OCI-M2 (cell line): ENCODE measurements around the gene GABBR2.

Experiments used
- DNase-seq: peaks from one replicate; lab custom pipeline; 2025; ENCODE audit not compliant: unreplicated experiment; lab: John Stamatoyannopoulos, UW

The GABBR2 gene

DNA sequence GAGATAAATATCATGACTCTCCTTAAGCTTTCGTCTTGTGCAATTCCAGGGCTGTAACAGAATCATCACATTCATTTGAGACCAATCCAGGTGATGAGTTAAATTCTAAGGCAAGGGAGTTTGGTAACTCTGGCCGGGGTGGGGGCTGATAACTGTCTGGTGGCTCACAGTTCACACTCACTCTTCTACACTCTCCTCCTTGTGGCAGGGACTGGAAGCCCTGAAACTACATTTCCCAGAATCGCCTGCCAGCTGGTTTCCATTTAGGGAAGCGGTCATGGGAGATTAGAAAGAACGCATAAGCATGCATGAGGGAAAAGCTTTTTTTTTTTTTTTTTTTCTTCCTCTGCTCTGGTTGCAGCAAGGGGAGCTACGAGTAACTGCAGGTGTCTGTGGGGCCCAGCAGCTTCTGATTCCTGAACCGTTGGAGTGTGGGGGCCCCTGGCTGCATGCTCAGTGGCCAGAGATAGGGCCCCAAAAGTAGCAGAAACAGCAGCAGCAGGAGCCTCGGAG, 298.5 kb downstream of the GABBR2 start:
- DNase-seq: no peak

GRCh38 chr9:98409719-98410118, 299.0 kb downstream of the GABBR2 start:
- no peak for DNase-seq

GRCh38 chr9:98406469-98406868, 302.3 kb downstream of the GABBR2 start:
- DNase-seq: no peak

- DNase-seq: no peak
Observed at GRCh38 chr9:98404237-98404636, 304.5 kb downstream of the GABBR2 start.

- no peak for DNase-seq
Observed at GRCh38 chr9:98403715-98404114, 305.0 kb downstream of the GABBR2 start.

DNA sequence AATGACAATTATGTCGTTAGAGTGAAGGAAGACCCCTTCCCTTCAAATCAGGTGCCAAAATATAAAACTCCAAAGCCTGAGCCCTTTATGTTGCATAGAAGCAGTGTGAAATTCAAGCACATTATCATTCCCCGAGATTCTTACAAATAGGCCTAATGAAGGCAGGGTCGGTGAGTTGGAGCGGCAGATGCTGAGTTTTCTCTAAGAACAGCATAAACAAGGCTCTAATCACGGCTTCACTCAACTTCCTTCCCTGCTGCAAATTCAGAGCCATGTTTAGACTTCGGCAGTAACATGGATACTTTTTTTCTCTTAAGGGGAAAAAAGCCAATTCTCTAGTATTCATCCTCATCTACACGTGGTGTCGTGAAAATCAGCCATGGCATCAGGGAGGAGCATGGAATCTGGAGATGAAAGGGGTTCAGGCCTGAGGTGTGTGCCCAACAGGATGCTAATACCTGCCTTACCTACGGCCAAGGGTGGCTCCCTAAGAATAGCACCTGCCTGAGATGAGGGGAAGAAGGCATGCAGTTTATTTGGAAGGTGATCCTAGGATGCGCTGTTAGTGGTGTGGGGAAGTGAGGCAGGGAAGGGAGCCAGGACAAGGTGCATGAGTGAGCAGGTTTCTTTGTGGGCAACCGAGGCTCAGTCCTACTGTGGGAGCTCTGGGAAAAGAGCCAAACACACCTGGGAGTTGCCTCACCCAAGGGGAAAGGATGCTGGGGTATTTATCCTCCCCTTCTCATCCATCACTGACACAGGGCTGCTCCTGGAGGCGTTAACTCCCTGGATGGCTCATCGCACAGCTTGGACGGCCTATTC, 306.5 kb downstream of the GABBR2 start:
- no peak for DNase-seq

DNA sequence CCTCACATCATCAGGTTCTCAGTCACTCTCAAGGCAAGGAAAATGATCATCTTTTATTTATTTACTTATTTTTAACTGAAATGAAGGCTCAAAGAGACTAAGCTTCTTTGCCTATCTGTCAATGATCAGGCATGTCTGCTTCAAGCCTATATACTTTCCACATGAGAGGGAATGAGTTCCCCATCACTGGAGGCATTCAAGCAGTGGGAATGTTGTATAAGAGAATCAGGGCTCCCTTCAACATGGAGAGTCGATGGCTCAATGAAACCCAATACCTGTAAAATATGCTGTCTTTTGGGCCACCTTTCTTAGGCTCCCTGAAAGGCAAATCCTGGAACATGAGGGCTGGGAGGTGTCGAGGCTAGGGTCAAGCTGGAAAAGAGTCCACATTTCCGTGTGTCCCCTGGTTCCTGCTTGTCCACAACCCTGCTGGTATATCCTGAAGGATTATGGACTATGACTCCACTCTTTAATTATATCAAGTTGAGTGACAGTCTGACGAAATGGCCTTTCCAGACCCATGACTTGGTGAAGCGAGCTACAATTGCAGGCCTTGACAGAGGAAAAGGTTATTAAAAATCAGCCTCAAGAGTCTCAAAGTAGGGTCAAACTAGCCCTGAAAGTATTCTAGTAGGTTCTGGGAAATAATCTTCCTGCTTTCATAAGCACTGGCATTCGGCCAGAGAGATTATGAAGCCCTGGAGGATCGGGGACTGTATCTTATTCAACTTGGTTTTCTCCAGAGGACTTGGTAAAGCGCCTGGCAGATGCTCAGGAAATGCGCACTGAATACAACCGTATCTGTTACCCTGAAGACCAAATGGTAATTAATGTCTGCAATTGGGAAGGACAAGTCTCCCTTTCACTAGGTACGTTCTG, 307.4 kb downstream of the GABBR2 start:
- no peak for DNase-seq

DNA sequence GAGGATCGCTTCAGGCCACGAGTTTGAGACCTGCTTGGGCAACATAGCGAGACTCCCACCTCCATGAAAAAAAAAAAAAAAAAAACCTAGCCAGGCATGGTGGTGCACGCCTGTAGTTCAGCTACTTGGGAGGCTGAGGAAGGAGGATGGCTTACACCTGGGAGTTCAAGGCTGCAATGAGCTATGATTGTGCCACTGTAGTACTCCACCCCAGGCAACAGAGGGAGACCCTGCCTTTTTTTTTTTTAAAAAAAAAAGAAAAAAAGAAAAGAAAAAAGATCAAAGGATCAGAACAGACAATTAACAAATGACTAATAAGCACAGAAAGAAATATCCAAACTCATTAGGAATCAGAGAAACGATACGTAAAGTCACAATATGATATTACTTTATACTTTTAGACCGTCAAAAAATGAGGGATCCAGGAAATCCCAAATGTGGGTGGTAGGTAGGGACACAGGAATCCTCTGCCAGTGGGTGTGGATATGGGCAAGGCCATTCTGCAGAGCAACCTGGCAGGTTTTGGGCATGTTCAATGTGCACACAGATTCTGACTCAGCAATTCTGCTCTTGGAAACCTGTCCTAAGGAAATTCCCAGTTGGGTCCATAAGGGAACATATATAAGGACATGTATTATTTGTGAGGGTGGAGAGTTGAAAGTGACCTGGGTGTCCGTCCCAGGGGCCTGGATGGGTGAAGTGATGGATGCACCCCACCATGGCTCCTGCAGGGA, 308.6 kb downstream of the GABBR2 start:
- no peak for DNase-seq

DNA sequence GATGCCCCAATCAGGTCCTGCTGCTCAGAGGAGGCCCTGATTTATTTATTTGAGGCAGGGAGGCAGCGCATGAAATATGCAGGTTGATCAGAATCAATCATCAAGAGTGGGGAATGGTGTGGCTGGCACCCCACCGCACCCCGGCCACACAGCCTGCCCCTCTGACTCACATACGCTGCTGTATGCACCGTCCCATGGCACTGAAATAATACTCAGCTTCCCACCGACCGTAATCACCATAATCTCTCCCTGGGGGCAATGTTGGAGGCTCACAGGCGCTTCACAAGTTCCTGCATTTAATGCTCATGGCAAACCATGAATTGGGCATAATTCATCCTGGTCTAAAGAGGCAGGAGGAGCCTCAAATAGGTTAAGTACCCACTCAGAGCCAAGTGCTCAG, 312.1 kb downstream of the GABBR2 start:
- no peak for DNase-seq

- DNase-seq: no peak
Observed at GRCh38 chr9:98396236-98396635, 312.5 kb downstream of the GABBR2 start.

- no peak for DNase-seq
Observed at GRCh38 chr9:98391867-98392266, 316.9 kb downstream of the GABBR2 start.

GRCh38 chr9:98391406-98391805, 317.3 kb downstream of the GABBR2 start:
- no peak for DNase-seq

- no peak for DNase-seq
Observed at GRCh38 chr9:98385751-98386150, 323.0 kb downstream of the GABBR2 start.

- no peak for DNase-seq
Observed at GRCh38 chr9:98383758-98384157, 325.0 kb downstream of the GABBR2 start.

DNA sequence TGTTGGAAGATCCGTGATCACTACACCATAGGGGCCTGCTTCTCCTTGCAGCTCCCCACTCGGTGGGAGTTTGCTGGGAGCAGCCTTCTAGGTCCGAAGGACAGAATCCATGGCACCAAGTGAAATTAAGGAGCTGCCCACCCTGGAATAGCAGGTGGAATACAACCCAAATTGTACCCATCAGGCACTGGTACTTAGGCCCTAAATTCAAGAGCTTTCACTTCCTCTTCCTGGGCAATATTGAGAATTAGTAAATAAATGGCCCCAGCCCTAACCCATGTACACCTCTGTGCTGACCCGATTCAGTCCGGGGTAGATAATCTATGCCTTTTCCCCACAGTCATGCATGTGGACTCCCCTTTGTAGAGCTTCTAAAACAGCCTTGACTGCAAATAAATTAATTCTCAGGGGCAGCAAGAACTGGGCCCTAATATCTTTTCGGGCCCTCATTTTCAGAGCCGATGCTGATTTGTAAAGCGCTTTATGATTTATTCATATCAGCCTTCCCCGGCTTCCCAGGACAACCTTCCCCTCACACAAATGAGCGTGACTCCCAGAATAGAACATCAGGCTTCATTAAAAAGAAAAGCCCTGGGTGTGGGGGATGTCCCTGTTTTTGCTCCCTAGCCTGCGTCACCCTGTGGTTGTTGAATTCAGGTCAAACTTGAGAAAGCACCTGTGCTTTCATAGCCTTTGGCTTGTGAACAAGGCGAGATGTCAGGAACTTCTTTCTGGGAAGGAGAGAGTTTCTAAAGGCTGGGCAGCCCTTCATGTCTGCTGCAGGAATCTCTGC, 327.2 kb downstream of the GABBR2 start:
- no peak for DNase-seq

DNA sequence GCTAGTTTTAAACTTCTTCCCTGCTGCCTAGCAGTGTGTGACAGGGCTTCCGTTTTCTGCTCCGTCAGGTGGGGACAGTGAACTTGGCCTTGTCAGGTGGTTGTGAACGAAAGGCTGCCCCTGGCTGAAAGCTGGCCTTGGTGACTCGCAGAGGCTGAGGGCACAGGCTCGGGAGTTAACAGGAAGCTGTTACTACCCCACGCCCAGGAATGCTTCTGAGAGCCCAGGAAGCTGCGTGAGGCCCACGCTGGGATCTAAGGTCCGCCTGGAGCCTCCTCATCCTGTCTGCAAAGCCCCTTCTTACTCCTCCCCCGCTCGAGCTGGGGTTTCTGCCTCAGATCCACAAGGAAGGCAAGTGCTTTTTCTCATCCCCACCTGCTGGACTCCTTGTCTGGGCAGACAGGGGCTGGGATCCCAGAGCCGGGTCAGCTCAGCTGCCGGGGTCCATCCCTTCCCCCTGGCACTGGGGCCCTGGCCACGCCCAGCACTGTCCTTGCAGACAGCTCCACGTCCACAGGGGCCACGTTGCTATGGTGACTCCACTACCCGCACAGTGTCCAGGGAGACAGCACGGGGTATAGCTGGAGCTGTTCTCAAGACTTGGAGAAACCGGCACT, 328.6 kb downstream of the GABBR2 start:
- no peak for DNase-seq

GRCh38 chr9:98379572-98379971, 329.2 kb downstream of the GABBR2 start:
- DNase-seq: no peak

DNA sequence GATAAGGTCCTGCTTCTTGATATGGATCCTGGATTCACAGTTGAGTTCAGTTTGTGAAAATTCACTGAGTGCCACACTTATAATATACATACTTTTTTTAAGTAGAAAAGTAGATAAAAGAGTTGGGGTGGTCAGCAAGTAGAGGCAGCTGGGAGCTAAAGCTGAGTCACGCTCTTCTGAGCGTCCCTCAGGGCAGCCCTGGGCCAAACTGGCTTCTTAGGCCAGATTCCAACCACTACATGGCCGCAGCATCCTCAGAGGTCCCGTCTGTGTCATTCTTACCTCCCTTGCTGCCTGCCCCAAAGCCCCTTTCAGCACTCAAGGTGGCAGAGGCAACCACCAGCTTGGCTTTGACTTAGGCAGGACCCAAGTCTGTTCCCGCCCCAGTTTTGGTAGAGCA, 329.9 kb downstream of the GABBR2 start:
- DNase-seq: no peak

DNA sequence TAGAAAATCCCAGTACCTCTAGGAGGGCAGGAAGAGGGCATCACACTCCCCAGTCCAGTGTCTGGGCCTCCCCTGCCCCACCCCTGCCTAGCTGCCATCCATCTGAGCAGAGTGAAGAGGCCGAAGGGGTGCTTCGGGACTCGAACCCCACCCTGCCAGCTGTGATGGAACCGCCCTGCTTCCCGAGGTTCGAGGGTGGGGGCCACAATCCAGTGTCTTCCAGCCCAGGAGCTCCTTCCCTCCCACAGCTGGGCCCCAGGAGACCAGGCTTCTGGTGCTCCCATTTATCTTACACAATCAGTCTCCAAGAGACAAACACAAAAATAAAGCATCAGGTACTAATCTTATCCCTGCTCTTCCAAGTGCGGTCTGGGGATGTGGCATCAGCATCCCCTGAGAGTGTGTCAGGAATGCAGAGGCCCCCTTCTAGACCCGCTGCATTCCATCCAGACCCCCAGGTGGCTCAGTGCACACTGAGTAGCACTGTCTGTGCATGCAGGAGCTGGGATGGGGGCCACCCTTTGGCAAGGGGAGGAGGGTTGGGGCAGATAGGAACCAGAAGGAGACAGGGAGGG, 330.4 kb downstream of the GABBR2 start:
- DNase-seq: no peak
